CD8-positive, alpha-beta memory T cell (primary cell): ENCODE data around the gene CCDC92. TPM values are rescaled to one million over a fixed set of nuclear protein-coding genes. Genes with fewer than 3 reads are reported as not detected.
A peak's percentile ranks its signal among the peaks of the same experiment; 100 is the strongest.

Experiments used
- CTCF ChIA-PET: fragments of 350-600 bp; sonication (Branson Sonifier 250); formaldehyde crosslinking; loops from one replicate; lab custom pipeline; 2021; ENCODE audit warnings: antibody characterized with exemption; lab: Charles Lee
- POLR2A ChIA-PET: fragments of 350-600 bp; sonication (Branson Sonifier 250); formaldehyde crosslinking; loops from one replicate; lab custom pipeline; 2021; ENCODE audit warnings: antibody characterized with exemption; lab: Charles Lee
- DNase-seq, 5 donors: peaks; one replicate each; pipeline versions ENCODE4 v3.0.0 to v3.0.0-alpha.2; 2020 to 2022; ENCODE audit warnings: mixed read lengths in 1 of 5
- H3K27ac ChIP-seq: one replicate; pipeline ENCODE4 v1.7.0; 2013; ENCODE audit warnings: low read depth, mild to moderate bottlenecking, low read length, moderate library complexity
- H3K27me3 ChIP-seq: 2 replicates; pipeline ENCODE4 v1.7.0; 2013; ENCODE audit warnings: low read length, mild to moderate bottlenecking; ENCODE audit not compliant: insufficient read depth, poor library complexity, severe bottlenecking
- H3K36me3 ChIP-seq: 2 replicates; pipeline ENCODE4 v1.7.0; 2013; ENCODE audit warnings: mild to moderate bottlenecking, low read length, moderate library complexity; ENCODE audit not compliant: insufficient read depth
- H3K4me1 ChIP-seq: 2 replicates; pipeline ENCODE4 v1.7.0; 2013; ENCODE audit warnings: mild to moderate bottlenecking, low read length, moderate library complexity; ENCODE audit not compliant: insufficient read depth
- H3K4me3 ChIP-seq: 2 replicates; pipeline ENCODE4 v1.7.0; 2013; ENCODE audit warnings: mild to moderate bottlenecking, low read length
- H3K9me3 ChIP-seq: 2 replicates; pipeline ENCODE4 v1.7.0; 2013; ENCODE audit warnings: mild to moderate bottlenecking, low read length
- H3K27ac Mint-ChIP-seq, 8 donors: one replicate each; pipeline ENCODE4 v1.8.0; 2020 to 2021; ENCODE audit warnings: mixed read lengths in 8 of 8, mild to moderate bottlenecking in 6 of 8, inconsistent platforms in 3 of 8, moderate library complexity in 3 of 8
- H3K27me3 Mint-ChIP-seq, 2 donors: one replicate each; pipeline ENCODE4 v1.8.0; 2020 to 2021; ENCODE audit warnings: mixed read lengths in 2 of 2, mild to moderate bottlenecking in 1 of 2, moderate library complexity in 1 of 2
- H3K36me3 Mint-ChIP-seq, 3 donors: one replicate each; pipeline ENCODE4 v1.8.0; 2020 to 2021; ENCODE audit warnings: mixed read lengths in 3 of 3, inconsistent platforms in 1 of 3, mild to moderate bottlenecking in 1 of 3
- H3K4me1 Mint-ChIP-seq, 3 donors: one replicate each; pipeline ENCODE4 v1.8.0; 2020 to 2021; ENCODE audit warnings: mixed read lengths in 3 of 3, inconsistent platforms in 1 of 3, mild to moderate bottlenecking in 1 of 3
- H3K4me3 Mint-ChIP-seq, 7 donors: one replicate each; pipeline ENCODE4 v1.8.0; 2020 to 2021; ENCODE audit warnings: mixed read lengths in 7 of 7, mild to moderate bottlenecking in 6 of 7, moderate library complexity in 4 of 7, inconsistent platforms in 2 of 7
- H3K9me3 Mint-ChIP-seq, 5 donors: one replicate each; pipeline ENCODE4 v1.8.0; 2020 to 2022; ENCODE audit warnings: mixed read lengths in 5 of 5, mild to moderate bottlenecking in 3 of 5, moderate library complexity in 2 of 5, inconsistent platforms in 1 of 5
- polyA plus RNA-seq: library from polyadenylated mRNA; unstranded; fragments of 300-500 nt; fragmentation: Illumina TruSeq; gene quantifications from one replicate; pipeline ENCODE4 v1.2.3, GENCODE V29; 2021
- total RNA-seq, 2 experiments: library from RNA; stranded (reverse); gene quantifications; one replicate each; pipeline ENCODE4 v1.2.3, GENCODE V29; 2021

CCDC92 gene
- total and polyA plus RNA-seq, 3 experiments from 2014 or later = 10.2 to 48.9 (median 12.9) TPM

DNA sequence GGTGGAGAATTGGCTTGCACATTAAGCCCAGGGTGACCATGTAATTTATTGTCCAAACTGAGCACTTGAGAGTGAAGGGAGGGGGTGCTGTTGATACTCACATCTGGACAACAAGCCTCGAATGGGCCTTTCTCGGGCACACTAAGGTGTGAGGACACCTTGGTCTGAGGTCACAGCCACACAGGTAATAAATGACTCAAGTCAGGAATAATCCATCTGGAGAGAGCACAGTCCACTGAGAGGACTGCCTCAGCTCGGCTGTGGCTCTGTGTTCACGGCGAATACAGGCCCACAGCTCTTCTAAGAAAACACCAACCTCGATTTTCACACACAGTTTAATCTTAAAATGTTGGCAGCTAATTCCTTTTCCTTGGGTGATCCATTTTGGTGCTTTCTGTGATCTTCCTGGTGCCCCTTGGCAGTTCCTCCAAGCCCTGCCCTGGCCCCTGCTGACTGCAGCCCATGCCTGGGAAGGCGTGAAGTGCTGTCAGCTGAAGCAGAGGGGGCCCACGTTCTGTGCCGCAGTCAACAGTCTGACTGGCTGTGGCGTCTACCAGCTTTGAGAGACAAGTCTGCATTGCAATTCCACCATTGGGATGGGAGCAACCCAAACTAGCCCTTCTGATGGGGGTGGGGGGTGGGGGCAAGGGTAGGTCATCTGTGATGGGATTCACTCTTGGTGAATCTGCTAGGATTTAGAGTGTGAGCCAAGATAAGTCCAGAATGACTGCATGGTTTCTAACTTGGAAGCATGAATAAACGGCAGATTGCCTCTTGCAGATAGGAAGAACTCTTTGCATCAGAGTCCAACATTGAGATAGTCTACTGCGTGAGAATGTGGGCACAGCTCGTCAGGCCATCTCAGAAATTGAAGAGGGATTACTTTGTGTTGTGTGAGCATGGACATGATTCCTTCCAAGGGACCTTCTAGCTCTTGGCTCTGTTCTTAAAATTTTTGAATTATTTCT is 43.1 kb upstream of the CCDC92 start:
- no peak overlapping the region for H3K27ac ChIP-seq
- Mint-ChIP-seq H3K36me3 (peaks cover 17 to 35% (median 27%) of the 10 kb centered on the region in 3 donors), H3K27ac (peak overlapping the region in 2 of 8 donors; percentile 4 to 33), H3K4me3 (no peak overlapping the region), H3K9me3 (no peaks in the 10 kb centered on the region), H3K4me1 (no peaks in the 10 kb centered on the region), H3K27me3 (no peaks in the 10 kb centered on the region)
- H3K4me3 ChIP-seq = no peak overlapping the region
- H3K4me1 ChIP-seq = no peaks in the 10 kb centered on the region
- ChIA-PET POLR2A (no interaction called here), CTCF (no interaction called here)
- no peaks in the 10 kb centered on the region for H3K9me3 ChIP-seq
- no peak for DNase-seq
- H3K27me3 ChIP-seq = no peaks in the 10 kb centered on the region
- H3K36me3 ChIP-seq = peaks cover 18% of the 10 kb centered on the region

DNA sequence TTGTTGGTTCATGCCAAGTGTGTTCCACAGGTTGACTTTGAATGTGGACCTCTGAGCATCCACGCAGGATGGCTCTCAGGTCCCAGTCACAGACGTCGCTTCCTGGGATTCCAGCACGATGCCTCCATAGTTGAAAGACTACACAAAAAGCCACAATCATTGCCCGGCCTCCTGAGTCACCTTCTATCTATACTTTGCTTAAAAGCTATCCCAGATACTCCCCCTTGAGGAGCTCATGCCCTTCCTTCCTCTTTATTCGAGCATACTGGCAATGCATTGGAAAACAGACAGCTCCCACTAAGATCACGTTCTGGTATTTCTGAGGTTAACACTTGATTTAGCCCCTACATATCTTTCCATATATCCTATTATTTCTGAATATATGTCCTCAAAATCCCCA is 40.4 kb upstream of the CCDC92 start:
- Histone ChIP-seq H3K36me3 (peaks cover 18% of the 10 kb centered on the region), H3K4me3 (no peak overlapping the region), H3K27ac (no peak overlapping the region), H3K9me3 (no peaks in the 10 kb centered on the region), H3K4me1 (peaks cover 3% of the 10 kb centered on the region), H3K27me3 (no peaks in the 10 kb centered on the region)
- Mint-ChIP-seq H3K36me3 (peaks cover 17 to 45% (median 30%) of the 10 kb centered on the region in 3 donors), H3K27me3 (no peaks in the 10 kb centered on the region), H3K9me3 (no peaks in the 10 kb centered on the region), H3K27ac (no peak overlapping the region), H3K4me3 (no peak overlapping the region), H3K4me1 (peaks cover 2 to 7% (median 6%) of the 10 kb centered on the region in 3 donors)
- ChIA-PET POLR2A (no interaction called here), CTCF (no interaction called here)
- DNase-seq = no peak

DNA sequence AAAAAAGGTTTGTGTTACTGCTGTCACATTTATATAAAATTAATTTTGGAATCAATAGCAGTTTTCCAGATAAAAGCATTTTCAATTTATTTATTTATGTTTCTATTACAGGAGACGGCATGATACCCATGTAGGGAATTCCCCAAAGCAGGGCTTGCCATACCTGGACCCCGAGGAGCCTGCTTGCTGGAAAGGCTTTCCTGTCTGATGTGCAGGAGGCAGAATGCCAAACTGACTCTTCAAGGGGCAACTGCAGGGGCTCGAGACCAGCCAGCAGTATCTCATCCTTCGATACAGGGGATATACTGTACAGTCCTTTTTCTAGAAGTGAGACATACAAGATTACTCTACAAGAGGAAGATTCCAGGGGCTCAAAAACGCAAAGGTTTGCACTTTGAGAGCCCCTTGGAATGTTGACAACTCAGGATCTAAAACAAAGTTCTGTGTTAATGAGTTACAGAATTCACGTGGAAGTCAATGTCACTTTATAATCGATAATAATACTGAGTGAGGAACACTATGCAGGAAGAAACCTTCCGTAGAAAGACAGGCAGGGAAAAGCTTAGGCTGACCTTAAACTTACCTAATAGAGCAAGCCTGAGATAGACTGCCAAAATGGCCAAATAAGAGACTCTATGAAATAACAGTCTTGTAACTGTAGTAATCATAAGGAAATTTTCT is 38.9 kb upstream of the CCDC92 start:
- no peak for DNase-seq
- ChIA-PET POLR2A (no interaction called here), CTCF (no interaction called here)
- peaks cover 17 to 53% (median 34%) of the 10 kb centered on the region in 3 donors for H3K36me3 Mint-ChIP-seq
- H3K9me3 Mint-ChIP-seq = no peaks in the 10 kb centered on the region
- H3K27ac Mint-ChIP-seq = no peak overlapping the region
- no peak overlapping the region for H3K27ac ChIP-seq
- H3K4me1 Mint-ChIP-seq = peaks cover 7 to 22% (median 17%) of the 10 kb centered on the region in 3 donors
- H3K36me3 ChIP-seq = peaks cover 18% of the 10 kb centered on the region
- peaks cover 16% of the 10 kb centered on the region for H3K4me1 ChIP-seq
- H3K4me3 Mint-ChIP-seq = no peak overlapping the region
- H3K27me3 ChIP-seq = no peaks in the 10 kb centered on the region
- no peak overlapping the region for H3K4me3 ChIP-seq
- H3K9me3 ChIP-seq = no peaks in the 10 kb centered on the region
- no peaks in the 10 kb centered on the region for H3K27me3 Mint-ChIP-seq

DNA sequence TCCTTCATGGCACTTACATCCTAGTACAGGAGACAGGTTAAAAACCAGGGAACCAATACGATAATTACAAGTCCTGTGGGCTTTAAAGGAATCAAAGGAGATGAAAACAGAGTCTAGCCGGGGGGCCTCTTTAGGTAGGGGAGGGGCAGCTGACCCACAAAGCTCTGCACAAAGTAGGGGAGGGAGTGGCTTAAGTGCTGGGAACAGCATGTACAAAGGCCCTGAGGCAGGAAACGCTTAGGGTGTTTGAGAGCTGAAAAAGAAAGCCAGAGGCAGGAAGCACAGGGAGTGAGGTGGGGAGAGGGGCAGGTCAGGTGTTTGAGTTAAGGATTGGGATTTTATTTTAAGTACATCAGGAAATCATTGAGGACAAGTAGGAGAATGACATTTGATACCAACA is 38.1 kb upstream of the CCDC92 start:
- Mint-ChIP-seq H3K9me3 (no peaks in the 10 kb centered on the region), H3K27me3 (no peaks in the 10 kb centered on the region), H3K4me3 (no peak overlapping the region), H3K36me3 (peaks cover 17 to 60% (median 37%) of the 10 kb centered on the region in 3 donors), H3K4me1 (peaks cover 16 to 31% (median 26%) of the 10 kb centered on the region in 3 donors), H3K27ac (peak overlapping the region in 3 of 8 donors; percentile 4 to 81 (median 57))
- H3K27me3 ChIP-seq = no peaks in the 10 kb centered on the region
- CTCF ChIA-PET = no interaction called here
- no peaks in the 10 kb centered on the region for H3K9me3 ChIP-seq
- peaks cover 24% of the 10 kb centered on the region for H3K4me1 ChIP-seq
- H3K36me3 ChIP-seq = peaks cover 18% of the 10 kb centered on the region
- POLR2A ChIA-PET = no interaction called here
- DNase-seq = no peak
- no peak overlapping the region for H3K27ac ChIP-seq
- no peak overlapping the region for H3K4me3 ChIP-seq

DNA sequence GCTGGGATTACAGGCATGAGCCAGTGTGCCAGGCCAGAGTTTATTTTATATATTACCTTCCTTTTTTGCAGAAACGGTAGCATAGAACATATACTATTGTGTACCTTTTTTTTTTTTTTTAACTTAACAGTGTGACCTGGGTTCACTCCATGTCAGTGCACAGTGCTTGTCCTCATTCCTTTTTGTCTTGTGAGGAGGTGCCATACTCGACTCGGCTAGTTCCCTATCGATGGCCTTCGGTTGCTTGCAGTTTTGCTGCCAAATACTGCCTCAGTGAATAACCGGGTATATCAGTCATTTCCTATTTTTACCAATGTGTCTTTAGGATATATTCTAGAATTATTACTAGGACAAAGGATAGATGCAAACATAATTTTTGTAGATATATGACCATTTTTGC is 37.1 kb upstream of the CCDC92 start:
- Mint-ChIP-seq H3K27me3 (no peaks in the 10 kb centered on the region), H3K4me1 (peaks cover 17 to 34% (median 29%) of the 10 kb centered on the region in 3 donors), H3K27ac (no peak overlapping the region), H3K4me3 (no peak overlapping the region), H3K36me3 (peaks cover 17 to 61% (median 39%) of the 10 kb centered on the region in 3 donors), H3K9me3 (no peaks in the 10 kb centered on the region)
- Histone ChIP-seq H3K36me3 (peaks cover 18% of the 10 kb centered on the region), H3K4me3 (no peak overlapping the region), H3K4me1 (peaks cover 25% of the 10 kb centered on the region), H3K27me3 (no peaks in the 10 kb centered on the region), H3K27ac (no peak overlapping the region), H3K9me3 (no peaks in the 10 kb centered on the region)
- no peak for DNase-seq
- ChIA-PET POLR2A (no interaction called here), CTCF (no interaction called here)

DNA sequence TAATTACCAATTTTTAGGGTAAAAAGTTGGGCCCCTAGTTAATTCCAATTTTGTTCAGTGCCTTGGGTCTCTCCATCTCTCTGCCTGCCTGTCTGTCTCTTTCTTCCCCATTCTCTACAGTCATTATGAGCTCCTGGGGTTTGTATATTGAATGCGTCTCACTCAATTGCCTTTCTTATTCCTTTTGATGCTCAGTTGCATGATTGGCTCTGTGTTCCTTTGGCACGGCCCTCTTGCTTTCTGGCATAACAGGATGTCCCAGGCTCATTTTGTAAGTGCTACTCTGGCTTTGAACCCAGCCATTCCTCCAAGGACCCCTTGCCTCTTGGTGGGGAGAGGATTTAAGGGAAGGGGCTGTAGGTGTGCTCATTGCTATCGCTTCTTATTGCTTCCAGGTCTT is 36.0 kb upstream of the CCDC92 start:
- H3K36me3 ChIP-seq = peaks cover 26% of the 10 kb centered on the region
- no peak overlapping the region for H3K4me3 ChIP-seq
- ChIA-PET CTCF (no interaction called here), POLR2A (no interaction called here)
- Mint-ChIP-seq H3K36me3 (peaks cover 15 to 55% (median 32%) of the 10 kb centered on the region in 3 donors), H3K9me3 (no peaks in the 10 kb centered on the region), H3K4me1 (peaks cover 17 to 34% (median 29%) of the 10 kb centered on the region in 3 donors), H3K27ac (peak overlapping the region in 3 of 8 donors; percentile 7 to 72 (median 33)), H3K4me3 (peak overlapping the region in 1 of 7 donors; percentile 25), H3K27me3 (no peaks in the 10 kb centered on the region)
- no peaks in the 10 kb centered on the region for H3K27me3 ChIP-seq
- peaks cover 25% of the 10 kb centered on the region for H3K4me1 ChIP-seq
- H3K27ac ChIP-seq = no peak overlapping the region
- H3K9me3 ChIP-seq = no peaks in the 10 kb centered on the region
- DNase-seq = no peak

DNA sequence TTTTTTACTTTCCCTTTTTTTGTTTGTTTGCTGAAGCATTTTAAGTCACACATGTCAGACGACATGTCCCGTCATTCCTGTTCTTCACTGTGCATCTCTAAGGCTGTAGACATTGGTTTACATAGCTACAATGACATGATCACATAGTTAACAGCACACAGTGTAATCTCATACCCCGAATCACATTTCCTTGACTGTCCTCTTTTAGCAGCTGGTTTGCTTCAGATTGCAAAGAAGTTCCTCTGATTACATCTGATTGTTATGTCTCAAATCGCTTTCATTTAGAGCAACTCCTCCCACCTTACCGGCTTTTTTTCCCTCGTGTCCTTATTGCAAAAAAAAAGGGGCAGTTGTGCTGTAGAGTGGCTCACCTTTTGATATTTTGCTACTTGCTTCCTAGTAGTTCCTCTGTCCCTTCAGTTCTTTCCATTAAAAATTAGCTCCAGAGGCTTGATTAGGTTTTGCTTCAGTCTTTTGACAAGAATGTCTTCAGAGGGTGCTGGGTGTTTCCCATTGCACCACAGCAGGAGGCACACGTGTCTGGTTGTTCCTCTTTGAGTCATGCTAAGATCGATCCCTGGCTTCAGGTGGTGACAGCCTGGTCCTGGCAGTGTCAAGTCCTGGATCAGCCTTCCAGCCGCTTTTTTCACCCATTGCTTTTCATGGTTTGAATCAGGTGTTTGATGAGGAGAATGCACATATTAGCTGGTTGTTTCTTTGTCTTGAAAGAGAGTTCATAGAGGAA is 35.4 kb upstream of the CCDC92 start:
- no peak for DNase-seq
- ChIA-PET POLR2A (no interaction called here), CTCF (no interaction called here)
- no peaks in the 10 kb centered on the region for H3K9me3 ChIP-seq
- H3K4me1 ChIP-seq = peaks cover 25% of the 10 kb centered on the region
- H3K27me3 Mint-ChIP-seq = no peaks in the 10 kb centered on the region
- peaks cover 24% of the 10 kb centered on the region for H3K36me3 ChIP-seq
- peaks cover 17 to 34% (median 29%) of the 10 kb centered on the region in 3 donors for H3K4me1 Mint-ChIP-seq
- no peak overlapping the region for H3K4me3 Mint-ChIP-seq
- H3K4me3 ChIP-seq = no peak overlapping the region
- H3K27ac Mint-ChIP-seq = peak overlapping the region in 5 of 8 donors; percentile 7 to 72 (median 28)
- peaks cover 9 to 49% (median 26%) of the 10 kb centered on the region in 3 donors for H3K36me3 Mint-ChIP-seq
- H3K9me3 Mint-ChIP-seq = no peaks in the 10 kb centered on the region
- no peak overlapping the region for H3K27ac ChIP-seq
- no peaks in the 10 kb centered on the region for H3K27me3 ChIP-seq
